Mesendoderm (in vitro differentiated cells): ENCODE measurements around the gene JPH2.

ENCODE experiments used
- DNase-seq: peaks from one replicate; pipeline ENCODE4 v3.0.0; 2013
- H2AK5ac ChIP-seq: 2 replicates; pipeline ENCODE4 v1.6.1; 2013; ENCODE audit warnings: low read length, inconsistent platforms
- H2BK120ac ChIP-seq: 2 replicates; pipeline ENCODE4 v1.6.1; 2013; ENCODE audit warnings: low read depth, mild to moderate bottlenecking, low read length, moderate library complexity, mixed read lengths
- H2BK15ac ChIP-seq: replicated peaks from 2 replicates; pipeline ENCODE4 v1.6.1; 2013; ENCODE audit warnings: low read depth, mild to moderate bottlenecking, moderate library complexity
- H2BK5ac ChIP-seq: 2 replicates; pipeline ENCODE4 v1.6.1; 2013; ENCODE audit warnings: low read length, inconsistent platforms
- H3K18ac ChIP-seq: 2 replicates; pipeline ENCODE4 v1.6.1; 2013; ENCODE audit warnings: mild to moderate bottlenecking, low read length, mixed read lengths
- H3K23ac ChIP-seq: one replicate; pipeline ENCODE4 v1.6.1; 2013; ENCODE audit warnings: low read length
- H3K27ac ChIP-seq: 2 replicates; pipeline ENCODE4 v1.5.1; 2013; ENCODE audit warnings: low read depth, mild to moderate bottlenecking, inconsistent platforms, low read length, moderate library complexity
- H3K27me3 ChIP-seq: 2 replicates; pipeline ENCODE4 v1.6.1; 2013; ENCODE audit warnings: low read length, control low read depth, mild to moderate bottlenecking, inconsistent platforms; ENCODE audit not compliant: insufficient read depth, poor library complexity
- H3K36me3 ChIP-seq: 2 replicates; pipeline ENCODE4 v1.6.1; 2013; ENCODE audit warnings: low read length, inconsistent platforms; ENCODE audit not compliant: control insufficient read depth, insufficient read depth
- H3K4ac ChIP-seq: one replicate; pipeline ENCODE4 v1.6.1; 2013; ENCODE audit warnings: low read depth, mild to moderate bottlenecking, low read length, moderate library complexity
- H3K4me1 ChIP-seq: 2 replicates; pipeline ENCODE4 v1.6.1; 2013; ENCODE audit warnings: low read depth, low read length, inconsistent platforms; ENCODE audit not compliant: control insufficient read depth
- H3K4me2 ChIP-seq: 2 replicates; pipeline ENCODE4 v1.6.1; 2013; ENCODE audit warnings: low read length
- H3K4me3 ChIP-seq: 2 replicates; pipeline ENCODE4 v1.5.1; 2013; ENCODE audit warnings: mild to moderate bottlenecking, low read length
- H3K56ac ChIP-seq: one replicate; pipeline ENCODE4 v1.6.1; 2013; ENCODE audit warnings: low read length
- H3K79me1 ChIP-seq: 2 replicates; pipeline ENCODE4 v1.6.1; 2013; ENCODE audit warnings: low read length, inconsistent platforms
- H3K79me2 ChIP-seq: 2 replicates; pipeline ENCODE4 v1.6.1; 2013; ENCODE audit warnings: mild to moderate bottlenecking, low read length; ENCODE audit not compliant: control insufficient read depth, insufficient read depth
- H3K9ac ChIP-seq: 2 replicates; pipeline ENCODE4 v1.6.1; 2013; ENCODE audit warnings: low read length, inconsistent platforms
- H4K5ac ChIP-seq: one replicate; pipeline ENCODE4 v1.6.1; 2013; ENCODE audit warnings: low read length
- H4K8ac ChIP-seq: one replicate; pipeline ENCODE4 v1.6.1; 2013; ENCODE audit warnings: low read depth, mild to moderate bottlenecking, control low read depth, low read length, moderate library complexity
- WGBS: extraction: QIAGEN DNeasy Blood & Tissue Kit; methylation state at CpG from one replicate; pipeline ENCODE4 v1.1.7; 2013; ENCODE audit warnings: low lambda C conversion rate, missing lambda C conversion rate; ENCODE audit not compliant: insufficient coverage; ENCODE audit errors: extremely low coverage; 5-methylcytosine and 5-hydroxymethylcytosine counted together

Gene JPH2

DNA sequence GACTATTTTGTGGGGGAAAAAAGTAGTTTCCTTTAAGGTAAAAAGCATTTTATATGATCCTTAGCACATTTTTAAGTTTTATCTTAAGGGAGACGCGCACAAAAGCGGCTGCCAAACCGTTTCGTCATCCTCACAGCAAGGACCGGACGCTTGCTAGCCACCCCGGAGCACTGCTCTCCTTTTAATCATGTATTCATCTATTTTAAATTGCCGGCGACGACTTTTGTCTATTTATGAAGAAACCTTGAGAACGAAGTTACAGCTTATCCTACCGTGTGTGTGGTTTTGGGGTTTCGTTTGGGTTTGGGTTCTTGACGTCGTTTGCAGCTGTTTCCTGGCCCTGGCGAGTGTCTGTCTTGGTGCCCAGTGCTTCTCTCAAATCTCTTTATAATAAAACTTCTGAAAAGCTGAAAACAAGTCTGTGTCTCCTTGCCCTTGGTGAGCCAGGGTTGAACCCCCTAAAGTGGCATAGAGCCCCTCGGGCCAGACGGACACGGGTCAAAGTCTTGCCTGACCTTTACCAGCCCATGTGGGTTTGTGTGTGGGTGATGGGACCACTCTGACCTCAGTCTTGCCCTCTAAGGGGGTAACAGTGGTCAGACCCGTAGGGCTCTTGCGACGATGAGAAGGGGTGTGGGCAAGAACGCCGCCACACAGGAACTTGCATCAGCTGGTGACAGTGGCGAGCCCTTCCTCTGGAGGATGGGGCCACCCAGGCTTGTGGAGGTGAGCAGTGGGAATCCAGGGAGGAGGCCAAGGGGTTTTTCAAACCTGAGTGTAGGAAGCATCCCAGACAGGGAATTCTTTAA is 117.6 kb downstream of the JPH2 start:
- no peak overlapping the region for H3K27ac ChIP-seq
- H3K9ac ChIP-seq = no peak overlapping the region
- no peak overlapping the region for H4K5ac ChIP-seq
- no peaks in the 10 kb centered on the region for H3K4me1 ChIP-seq
- H3K56ac ChIP-seq = no peak overlapping the region
- H2BK15ac ChIP-seq = no peak overlapping the region
- H3K4ac ChIP-seq = no peak overlapping the region
- no peaks in the 10 kb centered on the region for H3K27me3 ChIP-seq
- H2BK5ac ChIP-seq = no peak overlapping the region
- DNase-seq = no peak
- no peak overlapping the region for H4K8ac ChIP-seq
- H2BK120ac ChIP-seq = no peak overlapping the region
- H3K4me3 ChIP-seq = no peak overlapping the region
- no peaks in the 10 kb centered on the region for H3K36me3 ChIP-seq
- no peak overlapping the region for H3K18ac ChIP-seq
- H3K79me1 ChIP-seq = no peaks in the 10 kb centered on the region
- WGBS = no CpG with 5 or more reads among the region's 26 CpGs
- no peak overlapping the region for H2AK5ac ChIP-seq
- H3K23ac ChIP-seq = no peak overlapping the region
- H3K79me2 ChIP-seq = no peaks in the 10 kb centered on the region
- H3K4me2 ChIP-seq = no peak overlapping the region

DNA sequence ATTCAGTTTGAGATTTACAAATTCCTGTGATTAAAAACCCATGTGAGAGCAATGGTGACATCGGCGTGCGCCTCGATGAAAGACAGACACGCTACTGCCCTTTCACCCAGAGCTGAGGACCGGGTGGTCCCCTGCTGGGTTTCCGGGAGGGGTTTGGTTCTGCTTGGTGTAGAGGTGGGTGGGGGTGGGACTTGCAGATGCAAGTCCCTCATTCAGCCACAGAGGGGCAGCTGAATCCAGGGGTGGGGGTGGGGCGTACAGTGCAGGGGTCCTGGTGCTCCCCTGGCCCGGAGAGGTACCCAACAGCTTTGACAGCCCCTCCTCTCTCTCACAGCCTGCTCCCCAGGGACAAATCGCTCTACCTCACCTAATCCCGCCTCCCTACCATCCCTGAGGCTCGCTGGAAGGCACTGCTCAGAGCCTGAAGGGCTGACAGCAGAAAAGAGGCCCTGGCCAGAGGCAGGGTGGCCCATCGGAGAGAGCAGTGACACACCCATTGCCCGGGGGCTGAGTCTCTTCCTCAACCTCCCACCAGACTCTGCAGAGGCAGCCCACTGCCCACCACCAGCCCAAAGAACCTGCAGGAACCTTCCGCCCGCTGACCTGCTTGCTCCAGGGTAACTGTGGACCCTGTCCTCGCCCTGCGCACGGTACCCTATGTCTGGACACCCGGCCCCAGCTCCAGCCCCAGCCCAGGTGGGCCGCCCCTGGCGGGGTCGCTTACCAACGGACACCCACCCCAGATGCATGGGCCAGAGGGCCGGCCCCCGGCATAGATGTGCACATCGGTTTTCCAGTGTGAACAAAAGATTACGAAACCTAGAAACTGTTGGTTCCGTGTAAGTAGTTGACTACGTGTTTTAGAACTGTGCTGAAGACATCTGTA is 118.4 kb downstream of the JPH2 start:
- Histone ChIP-seq H3K4ac (no peak overlapping the region), H3K4me2 (no peak overlapping the region), H2AK5ac (no peak overlapping the region), H4K8ac (no peak overlapping the region), H3K23ac (no peak overlapping the region), H2BK5ac (no peak overlapping the region), H3K27ac (no peak overlapping the region), H2BK120ac (no peak overlapping the region), H3K79me2 (no peaks in the 10 kb centered on the region), H4K5ac (no peak overlapping the region), H3K4me1 (no peaks in the 10 kb centered on the region), H3K18ac (no peak overlapping the region), H3K27me3 (no peaks in the 10 kb centered on the region), H2BK15ac (no peak overlapping the region), H3K4me3 (no peak overlapping the region), H3K36me3 (no peaks in the 10 kb centered on the region), H3K9ac (no peak overlapping the region), H3K79me1 (no peaks in the 10 kb centered on the region), H3K56ac (no peak overlapping the region)
- no CpG with 5 or more reads among the region's 30 CpGs for WGBS
- DNase-seq = no peak

DNA sequence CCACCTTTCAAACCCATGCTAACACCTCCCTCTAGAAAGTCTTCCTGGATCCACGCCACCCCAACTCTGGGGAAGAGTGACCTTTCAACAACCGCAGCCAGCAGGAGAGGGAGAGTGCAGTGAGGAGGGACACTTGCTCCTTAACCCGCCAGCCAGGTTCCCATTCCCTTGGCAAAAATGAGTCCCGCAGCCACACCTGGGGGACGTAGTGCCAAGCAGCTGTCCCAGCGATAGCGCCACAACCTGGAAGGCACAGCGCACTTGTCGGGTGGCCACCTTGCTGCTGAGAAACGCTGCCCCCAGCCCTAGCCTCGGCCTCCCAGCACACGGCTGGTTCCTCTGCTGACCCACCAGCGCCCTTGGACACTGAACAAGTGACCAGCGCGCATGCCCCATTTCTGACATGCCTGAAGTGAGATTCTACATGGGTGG is 119.3 kb downstream of the JPH2 start:
- Histone ChIP-seq H3K4me3 (no peak overlapping the region), H3K79me2 (no peaks in the 10 kb centered on the region), H4K8ac (no peak overlapping the region), H4K5ac (no peak overlapping the region), H3K56ac (no peak overlapping the region), H3K4me2 (no peak overlapping the region), H3K4me1 (no peaks in the 10 kb centered on the region), H3K36me3 (no peaks in the 10 kb centered on the region), H2BK15ac (no peak overlapping the region), H2BK120ac (no peak overlapping the region), H3K23ac (no peak overlapping the region), H3K4ac (no peak overlapping the region), H3K27ac (no peak overlapping the region), H3K79me1 (no peaks in the 10 kb centered on the region), H3K18ac (no peak overlapping the region), H3K9ac (no peak overlapping the region), H3K27me3 (no peaks in the 10 kb centered on the region), H2AK5ac (no peak overlapping the region), H2BK5ac (no peak overlapping the region)
- no CpG with 5 or more reads among the region's 15 CpGs for WGBS
- no peak for DNase-seq

DNA sequence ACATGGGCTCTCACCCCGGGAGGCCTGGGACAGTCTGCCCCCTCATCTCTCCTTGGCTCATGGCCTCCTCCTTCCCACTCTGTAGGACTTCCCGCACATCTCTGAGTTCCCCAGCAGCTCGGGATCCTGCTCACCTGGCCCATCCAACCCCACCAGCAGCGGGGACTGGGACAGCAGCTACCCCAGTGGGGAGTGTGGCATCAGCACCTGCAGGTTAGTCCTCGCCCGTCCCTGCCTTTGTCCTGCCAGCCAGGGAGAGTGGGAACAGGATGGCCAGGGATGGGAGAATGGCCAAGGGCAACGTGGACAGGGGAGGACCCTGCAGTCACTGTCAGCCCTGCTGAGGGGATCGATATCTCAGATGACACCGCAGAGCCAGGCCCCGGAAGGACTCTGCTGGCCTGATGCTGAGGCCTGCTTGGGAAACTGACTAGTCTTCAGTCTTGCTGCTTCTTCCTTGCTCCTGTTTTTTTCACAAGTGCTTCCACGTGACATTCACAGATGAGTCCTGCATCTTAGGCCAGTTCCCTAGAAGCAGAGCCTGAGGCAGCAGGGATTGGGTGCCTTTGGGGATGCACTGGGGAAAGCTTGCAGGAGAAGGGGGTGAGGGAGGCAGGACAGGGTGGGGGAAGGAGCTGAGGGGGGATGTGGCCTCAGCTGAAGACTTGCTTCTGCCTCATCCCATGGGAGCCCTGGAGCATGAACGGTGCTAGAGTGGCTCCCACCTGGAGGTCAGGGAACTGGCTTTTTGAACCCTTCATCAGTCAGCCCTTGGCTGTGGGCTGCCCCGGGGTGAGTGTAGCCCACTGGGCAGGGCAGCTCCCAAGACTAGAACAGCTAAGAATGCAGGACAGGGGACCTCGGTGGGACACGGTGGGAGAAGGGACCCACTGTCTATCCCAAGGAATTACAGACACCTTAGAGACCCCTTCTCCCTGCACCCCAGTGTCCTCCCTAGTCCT is 120.1 kb downstream of the JPH2 start:
- Histone ChIP-seq H2BK5ac (no peak overlapping the region), H2BK15ac (no peak overlapping the region), H3K79me2 (no peaks in the 10 kb centered on the region), H3K79me1 (no peaks in the 10 kb centered on the region), H4K5ac (no peak overlapping the region), H3K4me1 (no peaks in the 10 kb centered on the region), H2BK120ac (no peak overlapping the region), H3K56ac (no peak overlapping the region), H3K18ac (no peak overlapping the region), H3K27ac (no peak overlapping the region), H2AK5ac (no peak overlapping the region), H3K23ac (no peak overlapping the region), H3K9ac (no peak overlapping the region), H3K36me3 (no peaks in the 10 kb centered on the region), H3K4me2 (no peak overlapping the region), H3K4ac (no peak overlapping the region), H3K27me3 (no peaks in the 10 kb centered on the region), H3K4me3 (no peak overlapping the region), H4K8ac (no peak overlapping the region)
- DNase-seq = no peak
- WGBS = no CpG with 5 or more reads among the region's 15 CpGs

DNA sequence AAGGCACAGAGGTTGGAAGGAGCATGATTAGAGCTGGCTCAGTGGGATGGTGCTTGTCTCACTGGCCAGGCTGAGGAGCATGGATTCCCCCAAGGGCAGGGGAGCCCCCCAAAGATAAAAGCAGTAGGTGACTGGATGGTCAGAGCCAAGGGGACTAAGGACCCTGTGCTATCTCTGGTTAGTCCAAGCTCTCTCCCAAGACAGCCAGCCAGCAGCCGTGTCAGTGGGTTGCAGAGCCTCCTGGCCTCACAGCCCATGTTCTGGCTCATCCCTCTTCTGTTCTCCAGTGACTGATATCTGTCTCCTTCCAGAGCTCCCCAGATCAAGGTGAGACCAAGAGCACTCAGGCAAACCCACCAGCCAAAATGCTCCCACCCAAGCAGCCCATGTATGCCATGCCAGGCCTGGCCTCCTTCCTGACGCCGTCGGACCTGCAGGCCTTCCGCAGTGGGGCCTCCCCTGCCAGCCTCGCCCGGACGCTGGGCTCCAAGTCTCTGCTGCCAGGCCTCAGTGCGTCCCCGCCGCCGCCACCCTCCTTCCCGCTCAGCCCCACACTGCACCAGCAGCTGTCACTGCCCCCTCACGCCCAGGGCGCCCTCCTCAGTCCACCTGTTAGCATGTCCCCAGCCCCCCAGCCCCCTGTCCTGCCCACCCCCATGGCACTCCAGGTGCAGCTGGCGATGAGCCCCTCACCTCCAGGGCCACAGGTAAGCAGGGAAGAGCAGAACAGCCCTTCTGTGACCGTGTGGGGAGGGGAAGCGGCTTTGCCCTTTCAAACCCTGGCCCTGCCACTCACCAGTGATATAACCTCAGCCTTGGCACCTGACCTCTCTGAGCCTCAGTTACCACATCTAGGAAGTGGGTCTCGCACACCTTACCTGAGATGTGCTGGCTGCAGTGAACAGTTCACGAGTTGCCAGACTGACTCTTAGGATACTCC is 121.3 kb downstream of the JPH2 start:
- H4K5ac ChIP-seq = no peak overlapping the region
- no peaks in the 10 kb centered on the region for H3K36me3 ChIP-seq
- no peak overlapping the region for H3K4ac ChIP-seq
- H3K56ac ChIP-seq = no peak overlapping the region
- H3K79me2 ChIP-seq = no peaks in the 10 kb centered on the region
- H2BK120ac ChIP-seq = no peak overlapping the region
- WGBS = no CpG with 5 or more reads among the region's 20 CpGs
- H3K27me3 ChIP-seq = no peaks in the 10 kb centered on the region
- no peak overlapping the region for H2BK5ac ChIP-seq
- H3K4me3 ChIP-seq = no peak overlapping the region
- H3K18ac ChIP-seq = no peak overlapping the region
- no peak overlapping the region for H2AK5ac ChIP-seq
- H4K8ac ChIP-seq = no peak overlapping the region
- no peak for DNase-seq
- no peak overlapping the region for H3K27ac ChIP-seq
- H2BK15ac ChIP-seq = no peak overlapping the region
- no peaks in the 10 kb centered on the region for H3K4me1 ChIP-seq
- H3K23ac ChIP-seq = no peak overlapping the region
- no peak overlapping the region for H3K4me2 ChIP-seq
- H3K79me1 ChIP-seq = no peaks in the 10 kb centered on the region
- no peak overlapping the region for H3K9ac ChIP-seq
